GM23338 (cell line): ENCODE results near the gene HGFAC. TPM values are rescaled to one million over a fixed set of nuclear protein-coding genes. Genes with fewer than 3 reads are reported as not detected.

Source experiments
- ATAC-seq: fragments of 200-7000 bp; cut with Tn5 transposase; 3 replicates; pipeline ENCODE4 v1.9.1; 2020
- DNase-seq: peaks from one replicate; pipeline ENCODE4 v3.0.0-alpha.2; 2015; ENCODE audit warnings: low spot score
- H2AFZ ChIP-seq: fragments of 200-600 bp; sonication (generic); 2 replicates; pipeline ENCODE4 v1.8.0; 2016; ENCODE audit warnings: antibody characterized with exemption, mild to moderate bottlenecking, moderate library complexity
- H3F3A ChIP-seq: fragments of 200-600 bp; sonication (generic); replicated peaks from 2 replicates; pipeline ENCODE4 v1.8.0; 2017; ENCODE audit warnings: antibody characterized with exemption, mixed run types, low read depth
- H3K27ac ChIP-seq: fragments of 200-600 bp; sonication (generic); 2 replicates; pipeline ENCODE4 v1.6.1; 2016; ENCODE audit warnings: low read depth
- H3K27me3 ChIP-seq: fragments of 200-600 bp; sonication (generic); 2 replicates; pipeline ENCODE4 v1.8.0; 2016; ENCODE audit warnings: mild to moderate bottlenecking, mixed run types, moderate library complexity; ENCODE audit not compliant: insufficient read depth
- H3K36me3 ChIP-seq: fragments of 200-600 bp; sonication (generic); 2 replicates; pipeline ENCODE4 v1.8.0; 2016; ENCODE audit warnings: mild to moderate bottlenecking; ENCODE audit not compliant: insufficient read depth
- H3K4me1 ChIP-seq: fragments of 200-600 bp; sonication (generic); 2 replicates; pipeline ENCODE4 v1.8.0; 2016; ENCODE audit warnings: mild to moderate bottlenecking, moderate library complexity; ENCODE audit not compliant: insufficient read depth
- H3K4me2 ChIP-seq: fragments of 200-600 bp; sonication (generic); 2 replicates; pipeline ENCODE4 v1.7.1; 2017; ENCODE audit warnings: mixed run types
- H3K4me3 ChIP-seq: fragments of 200-600 bp; sonication (generic); 2 replicates; pipeline ENCODE4 v1.6.1; 2016; ENCODE audit warnings: mixed run types
- H3K79me2 ChIP-seq: fragments of 200-600 bp; sonication (generic); replicated peaks from 2 replicates; pipeline ENCODE4 v1.8.0; 2017; ENCODE audit warnings: mild to moderate bottlenecking; ENCODE audit not compliant: insufficient read depth
- H3K9me2 ChIP-seq: fragments of 200-600 bp; sonication (generic); 2 replicates; pipeline ENCODE4 v1.8.0; 2017; ENCODE audit not compliant: insufficient read depth
- H4K20me1 ChIP-seq: fragments of 200-600 bp; sonication (generic); replicated peaks from 2 replicates; pipeline ENCODE4 v1.8.0; 2017; ENCODE audit warnings: mild to moderate bottlenecking; ENCODE audit not compliant: insufficient read depth
- H3K27ac Mint-ChIP-seq: 2 replicates; pipeline ENCODE4 v1.8.0; 2020; ENCODE audit warnings: inconsistent platforms, mild to moderate bottlenecking, moderate library complexity, mixed read lengths
- H3K27me3 Mint-ChIP-seq: 3 replicates; pipeline ENCODE4 v1.8.0; 2022; ENCODE audit warnings: low read depth, mild to moderate bottlenecking, moderate library complexity, mixed read lengths, inconsistent platforms; ENCODE audit not compliant: insufficient read depth, poor library complexity
- H3K36me3 Mint-ChIP-seq: 3 replicates; pipeline ENCODE4 v1.8.0; 2021; ENCODE audit warnings: low read depth, mild to moderate bottlenecking, inconsistent platforms, moderate library complexity, mixed read lengths
- H3K4me1 Mint-ChIP-seq: 3 replicates; pipeline ENCODE4 v1.8.0; 2020; ENCODE audit warnings: mild to moderate bottlenecking, inconsistent platforms, mixed read lengths
- H3K4me3 Mint-ChIP-seq: 3 replicates; pipeline ENCODE4 v1.8.0; 2021; ENCODE audit warnings: moderate library complexity, mild to moderate bottlenecking, inconsistent platforms, mixed read lengths
- H3K9me3 Mint-ChIP-seq: 3 replicates; pipeline ENCODE4 v1.8.0; 2020; ENCODE audit warnings: moderate library complexity, mild to moderate bottlenecking, inconsistent platforms, mixed read lengths
- CREB1 ChIP-seq: fragments of 250-450 bp; sonication (Bioruptor Pico); IDR thresholded peaks from 2 replicates; pipeline ENCODE4 v1.5.0; 2020; ENCODE audit warnings: low read depth, mild to moderate bottlenecking, moderate library complexity
- ETS1 ChIP-seq: IDR thresholded peaks from 2 replicates; pipeline ENCODE4 v1.6.1; 2016; ENCODE audit warnings: antibody characterized with exemption
- EZH2 ChIP-seq: fragments of 200-600 bp; sonication (generic); IDR thresholded peaks from one replicate; pipeline ENCODE4 v1.8.0; 2017; ENCODE audit warnings: antibody characterized with exemption, mild to moderate bottlenecking, low read depth; ENCODE audit not compliant: unreplicated experiment
- EZH2phosphoT487 ChIP-seq: fragments of 200-600 bp; sonication (generic); IDR thresholded peaks from one replicate; pipeline ENCODE4 v1.8.1; 2018; ENCODE audit warnings: antibody characterized with exemption; ENCODE audit not compliant: unreplicated experiment
- JUNB ChIP-seq: IDR thresholded peaks from one replicate; pipeline ENCODE4 v1.6.1; 2016; ENCODE audit warnings: antibody characterized with exemption; ENCODE audit not compliant: unreplicated experiment
- NANOG ChIP-seq: IDR thresholded peaks from 2 replicates; pipeline ENCODE4 v1.6.1; 2016; ENCODE audit warnings: antibody characterized with exemption, borderline replicate concordance
- POLR2AphosphoS5 ChIP-seq: IDR thresholded peaks from 2 replicates; pipeline ENCODE4 v1.6.1; 2016; ENCODE audit warnings: antibody characterized with exemption, low read depth
- REST ChIP-seq: IDR thresholded peaks from one replicate; pipeline ENCODE4 v1.6.1; 2018; ENCODE audit warnings: antibody characterized with exemption; ENCODE audit not compliant: unreplicated experiment
- STAT1 ChIP-seq: IDR thresholded peaks from one replicate; pipeline ENCODE4 v1.6.1; 2016; ENCODE audit warnings: antibody characterized with exemption; ENCODE audit not compliant: unreplicated experiment
- ZNF114 ChIP-seq: fragments of 250-450 bp; sonication (Bioruptor Pico); IDR thresholded peaks from 2 replicates; pipeline ENCODE4 v1.5.0; 2020; ENCODE audit warnings: mild to moderate bottlenecking, moderate library complexity
- ZNF331 ChIP-seq: fragments of 250-450 bp; sonication (Bioruptor Pico); IDR thresholded peaks from 2 replicates; pipeline ENCODE4 v1.5.0; 2020; ENCODE audit warnings: low read depth, mild to moderate bottlenecking, moderate library complexity
- ZNF462 ChIP-seq: fragments of 250-450 bp; sonication (Bioruptor Pico); IDR thresholded peaks from 2 replicates; pipeline ENCODE4 v1.5.0; 2020; ENCODE audit warnings: mild to moderate bottlenecking, moderate library complexity
- polyA plus RNA-seq: library from polyadenylated mRNA; unstranded; fragments of >200 nt; fragmentation: Nextera tagmentation; extraction: Ambion mirVana; gene quantifications from 2 replicates; pipeline ENCODE4 v1.2.1, GENCODE V29; 2016
- total RNA-seq: library from RNA; depleted of rRNA; stranded (reverse); fragments of >200 nt; shearing (Covaris generic); gene quantifications from 2 replicates; pipeline ENCODE4 v1.2.3, GENCODE V29; 2014
- TF ChIP-seq, protein P1 (sequence below), 2 experiments: fragments of 200-600 bp in 1 of 2; sonication (generic) in 1 of 2; conservative IDR thresholded peaks; 2 replicates each; pipeline versions ENCODE4 v1.5.1 to v1.6.1; 2016 to 2017; ENCODE audit warnings: antibody characterized with exemption in 2 of 2, low read depth in 2 of 2, mild to moderate bottlenecking in 2 of 2, moderate library complexity in 1 of 2

Gene HGFAC
- total and polyA plus RNA-seq, 2 experiments from 2014 or later = 0.94 TPM; not detected in 1

- no peak for DNase-seq
- no peaks in the 10 kb centered on the region for H3K79me2 ChIP-seq
- H3K27ac ChIP-seq = no peak overlapping the region
- no peak overlapping the region for H2AFZ ChIP-seq
- no peaks in the 10 kb centered on the region for H3K36me3 ChIP-seq
- no peak for ATAC-seq
- no peaks in the 10 kb centered on the region for H3K27me3 Mint-ChIP-seq
- H3K27me3 ChIP-seq = no peaks in the 10 kb centered on the region
- H3K4me1 Mint-ChIP-seq = peaks cover 9% of the 10 kb centered on the region
- no peaks in the 10 kb centered on the region for H3K9me2 ChIP-seq
- peaks cover 7% of the 10 kb centered on the region; the same call in 1 of the 3 replicates for H3K36me3 Mint-ChIP-seq
- no peaks in the 10 kb centered on the region for H3K4me1 ChIP-seq
- H3K9me3 Mint-ChIP-seq = peaks cover 7% of the 10 kb centered on the region; the same call in 2 of the 3 replicates
- H3K4me3 ChIP-seq = no peak overlapping the region
- H3F3A ChIP-seq = no peaks in the 10 kb centered on the region
- H3K4me3 Mint-ChIP-seq = no peak overlapping the region
- TF ChIP-seq POLR2AphosphoS5 = no peak
- no peak for TF ChIP-seq EZH2
- no peak for TF ChIP-seq STAT1
- TF ChIP-seq ZNF462 (CRISPR knock-in tag) = no peak
- no peak for TF ChIP-seq NANOG
- TF ChIP-seq REST = no peak
- TF ChIP-seq JUNB = no peak
- no peak for TF ChIP-seq ETS1
- TF ChIP-seq ZNF114 (CRISPR knock-in tag) = no peak
- TF ChIP-seq CREB1 (CRISPR knock-in tag) = no peak
- TF ChIP-seq ZNF331 = no peak
- TF ChIP-seq, protein P1, sequence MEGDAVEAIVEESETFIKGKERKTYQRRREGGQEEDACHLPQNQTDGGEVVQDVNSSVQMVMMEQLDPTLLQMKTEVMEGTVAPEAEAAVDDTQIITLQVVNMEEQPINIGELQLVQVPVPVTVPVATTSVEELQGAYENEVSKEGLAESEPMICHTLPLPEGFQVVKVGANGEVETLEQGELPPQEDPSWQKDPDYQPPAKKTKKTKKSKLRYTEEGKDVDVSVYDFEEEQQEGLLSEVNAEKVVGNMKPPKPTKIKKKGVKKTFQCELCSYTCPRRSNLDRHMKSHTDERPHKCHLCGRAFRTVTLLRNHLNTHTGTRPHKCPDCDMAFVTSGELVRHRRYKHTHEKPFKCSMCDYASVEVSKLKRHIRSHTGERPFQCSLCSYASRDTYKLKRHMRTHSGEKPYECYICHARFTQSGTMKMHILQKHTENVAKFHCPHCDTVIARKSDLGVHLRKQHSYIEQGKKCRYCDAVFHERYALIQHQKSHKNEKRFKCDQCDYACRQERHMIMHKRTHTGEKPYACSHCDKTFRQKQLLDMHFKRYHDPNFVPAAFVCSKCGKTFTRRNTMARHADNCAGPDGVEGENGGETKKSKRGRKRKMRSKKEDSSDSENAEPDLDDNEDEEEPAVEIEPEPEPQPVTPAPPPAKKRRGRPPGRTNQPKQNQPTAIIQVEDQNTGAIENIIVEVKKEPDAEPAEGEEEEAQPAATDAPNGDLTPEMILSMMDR (conservative IDR thresholded peaks at IDR 0.05; ENCODE audit: low read depth in 2 of 2) = no peak
- TF ChIP-seq EZH2phosphoT487 = no peak
- no peak overlapping the region for H3K4me2 ChIP-seq
- no peaks in the 10 kb centered on the region for H4K20me1 ChIP-seq
- no peak overlapping the region for H3K27ac Mint-ChIP-seq
Measured at GRCh38 chr4:3396600-3396999, 45.2 kb upstream of the HGFAC start.
